AG04449 (cell line): ENCODE results near the gene PDE4D.

ENCODE experiments used
- CTCF ChIA-PET: fragments of 350-600 bp; formaldehyde crosslinking; extraction: SDS; loops from one replicate; lab custom pipeline; 2021; ENCODE audit warnings: antibody characterized with exemption; lab: Yijun Ruan, JAX
- POLR2A ChIA-PET: fragments of 400-600, 350-600 bp; formaldehyde crosslinking; extraction: SDS; loops from one replicate; lab custom pipeline; 2020; ENCODE audit warnings: antibody characterized with exemption, inconsistent platforms; lab: Yijun Ruan, JAX
- DNase-seq: peaks from one replicate; pipeline ENCODE4 v3.0.0-alpha.2; 2010; ENCODE audit warnings: low read depth, low spot score
- H3K4me3 ChIP-seq: 2 replicates; pipeline ENCODE4 v1.5.1; 2011; ENCODE audit warnings: low read depth, mild to moderate bottlenecking, control low read depth, low read length
- TF ChIP-seq, protein P1 (sequence below): IDR thresholded peaks from one replicate; pipeline ENCODE4 v1.5.1; 2011; ENCODE audit warnings: mild to moderate bottlenecking, moderate library complexity, low read length, control low read depth, inconsistent platforms; ENCODE audit not compliant: insufficient read depth; ENCODE audit errors: missing control alignments

The PDE4D gene

DNA sequence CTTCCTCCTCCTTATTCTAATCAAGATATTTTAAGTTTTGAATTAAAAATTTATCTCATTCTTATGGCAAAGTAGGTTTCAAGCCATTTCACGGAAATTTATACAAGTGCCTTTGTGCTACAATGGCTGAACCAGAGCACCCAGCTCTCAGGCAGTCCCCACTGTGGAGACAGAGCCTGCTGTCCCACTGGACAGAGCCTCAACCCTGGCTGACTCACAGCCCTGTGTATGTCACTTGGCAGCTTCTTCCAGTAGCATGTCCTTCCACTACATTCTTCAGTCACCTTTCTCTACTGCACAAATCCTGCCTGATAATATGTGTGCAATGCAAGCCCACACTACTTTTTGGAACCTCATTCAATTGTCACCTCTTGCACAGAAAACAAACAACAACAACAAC, 253.1 kb downstream of the PDE4D start:
- DNase-seq: no peak
- TF ChIP-seq, protein P1, sequence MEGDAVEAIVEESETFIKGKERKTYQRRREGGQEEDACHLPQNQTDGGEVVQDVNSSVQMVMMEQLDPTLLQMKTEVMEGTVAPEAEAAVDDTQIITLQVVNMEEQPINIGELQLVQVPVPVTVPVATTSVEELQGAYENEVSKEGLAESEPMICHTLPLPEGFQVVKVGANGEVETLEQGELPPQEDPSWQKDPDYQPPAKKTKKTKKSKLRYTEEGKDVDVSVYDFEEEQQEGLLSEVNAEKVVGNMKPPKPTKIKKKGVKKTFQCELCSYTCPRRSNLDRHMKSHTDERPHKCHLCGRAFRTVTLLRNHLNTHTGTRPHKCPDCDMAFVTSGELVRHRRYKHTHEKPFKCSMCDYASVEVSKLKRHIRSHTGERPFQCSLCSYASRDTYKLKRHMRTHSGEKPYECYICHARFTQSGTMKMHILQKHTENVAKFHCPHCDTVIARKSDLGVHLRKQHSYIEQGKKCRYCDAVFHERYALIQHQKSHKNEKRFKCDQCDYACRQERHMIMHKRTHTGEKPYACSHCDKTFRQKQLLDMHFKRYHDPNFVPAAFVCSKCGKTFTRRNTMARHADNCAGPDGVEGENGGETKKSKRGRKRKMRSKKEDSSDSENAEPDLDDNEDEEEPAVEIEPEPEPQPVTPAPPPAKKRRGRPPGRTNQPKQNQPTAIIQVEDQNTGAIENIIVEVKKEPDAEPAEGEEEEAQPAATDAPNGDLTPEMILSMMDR: no peak
- ChIA-PET CTCF (interaction anchor here (1.3 kb wide), 1 partner anchor 33 kb away, joined by 5 read pairs; no protein-coding TSS in a partner anchor), POLR2A (no interaction called here)
- H3K4me3 ChIP-seq: no peak overlapping the region

DNA sequence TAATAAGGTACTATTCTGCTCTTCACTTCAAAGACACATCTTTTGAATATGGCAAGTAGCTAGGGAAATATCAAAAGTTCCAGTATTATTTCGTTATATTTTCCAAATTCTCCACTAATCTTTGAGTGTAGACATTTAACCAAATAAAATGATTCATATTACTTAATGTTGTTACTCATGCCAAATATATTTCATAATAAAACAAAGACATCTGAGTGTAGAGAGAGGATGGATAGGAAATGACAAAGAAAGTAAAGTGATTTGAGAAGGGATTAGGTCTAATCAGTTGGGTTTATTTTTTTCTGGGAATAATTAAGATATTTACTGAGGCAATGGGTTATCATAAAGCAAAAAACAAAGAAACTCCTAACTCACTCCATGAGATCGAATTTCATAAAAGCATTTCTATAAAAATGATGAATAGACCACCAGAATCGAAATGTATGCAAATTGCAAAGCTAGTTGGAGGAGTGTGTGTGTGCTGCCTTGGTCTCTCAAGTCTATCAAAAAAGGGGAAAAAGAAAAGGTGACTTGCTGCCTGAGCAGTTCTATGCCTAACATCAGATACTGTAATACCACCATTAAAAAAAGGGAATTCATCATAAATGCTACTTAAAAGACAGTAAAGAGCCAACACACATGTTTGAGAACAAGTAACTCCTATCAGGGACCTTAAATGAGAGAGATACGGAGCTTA, 255.5 kb downstream of the PDE4D start:
- no peak for DNase-seq
- ChIA-PET CTCF (no interaction called here), POLR2A (no interaction called here)
- TF ChIP-seq, protein P1: no peak
- H3K4me3 ChIP-seq: no peak overlapping the region

DNA sequence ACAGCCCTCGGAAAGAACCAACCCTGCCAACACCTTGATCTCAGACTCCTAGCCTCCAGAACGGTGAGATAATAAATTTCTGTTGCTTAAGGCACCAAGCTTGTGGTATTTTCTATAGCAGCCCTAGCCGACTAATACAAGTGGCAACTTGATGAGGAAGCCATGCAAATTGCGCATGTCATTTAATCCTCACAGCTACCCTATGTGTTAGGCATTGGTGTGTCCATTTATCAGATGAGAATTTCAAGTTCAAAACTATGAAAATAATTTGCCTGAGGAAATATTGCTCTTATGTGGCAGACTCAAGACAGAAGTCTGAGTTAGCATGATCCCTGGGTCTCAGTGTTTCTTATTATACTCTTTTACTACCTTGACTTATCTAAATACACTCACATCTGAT, 264.0 kb downstream of the PDE4D start:
- DNase-seq: no peak
- ChIA-PET POLR2A (no interaction called here), CTCF (no interaction called here)
- H3K4me3 ChIP-seq: no peak overlapping the region
- TF ChIP-seq, protein P1: no peak

DNA sequence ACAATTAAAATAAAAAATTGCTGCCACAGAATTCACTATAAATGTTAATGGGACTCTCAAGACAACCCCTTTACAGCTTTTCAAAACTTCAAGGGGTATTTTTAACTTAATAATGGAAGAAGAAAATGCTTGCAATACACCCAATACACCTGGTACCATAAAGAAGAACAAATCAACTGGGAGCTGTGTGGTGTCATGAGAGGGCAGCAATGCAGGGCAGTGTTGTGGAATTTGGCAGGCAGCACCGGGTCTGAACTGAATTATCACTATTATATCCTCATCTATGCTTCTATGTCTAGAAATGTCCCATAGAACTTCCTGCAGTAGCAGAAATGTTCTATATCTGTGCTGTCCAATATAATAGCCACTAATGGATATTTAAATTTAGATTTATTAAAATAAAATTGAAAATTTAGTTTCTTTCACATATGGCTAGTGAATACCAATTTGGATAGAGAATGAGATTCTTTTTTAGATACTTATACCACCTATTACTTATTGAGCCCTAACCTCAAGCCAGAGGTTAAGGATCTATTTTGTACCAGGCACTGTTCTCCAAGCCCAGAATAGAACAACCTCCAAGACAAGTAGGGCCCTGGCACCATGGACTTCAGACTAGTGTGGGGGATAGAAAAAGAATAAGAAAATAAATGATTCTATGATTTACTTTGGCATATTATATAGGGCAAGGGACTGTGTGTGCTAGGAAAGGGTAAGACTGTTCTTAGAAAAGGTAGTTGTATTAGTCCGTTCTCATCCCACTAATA, 265.3 kb downstream of the PDE4D start:
- POLR2A ChIA-PET: no interaction called here
- no peak overlapping the region for H3K4me3 ChIP-seq
- no peak for DNase-seq
- CTCF ChIA-PET: no interaction called here
- TF ChIP-seq, protein P1: no peak

DNA sequence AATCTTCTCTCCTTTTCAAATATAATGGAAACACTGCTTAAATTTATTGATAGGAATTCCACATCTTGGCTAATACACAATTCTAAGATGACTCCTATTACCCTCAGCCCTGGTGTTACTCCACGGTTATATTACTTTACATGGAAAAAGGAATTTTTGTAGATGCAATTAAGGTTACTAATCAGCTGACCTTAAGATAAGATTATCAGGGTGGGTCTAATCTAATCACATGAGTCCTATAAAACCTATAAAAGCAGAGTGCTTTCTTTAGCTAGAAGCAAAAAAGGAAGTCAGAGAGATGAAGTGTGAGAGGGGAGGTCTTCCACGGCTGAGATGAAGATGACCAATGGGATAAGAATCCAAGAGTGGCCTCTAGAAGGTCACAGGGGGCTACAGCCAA, 268.6 kb downstream of the PDE4D start:
- POLR2A ChIA-PET: no interaction called here
- no peak overlapping the region for H3K4me3 ChIP-seq
- no peak for DNase-seq
- TF ChIP-seq, protein P1: no peak
- CTCF ChIA-PET: no interaction called here

DNA sequence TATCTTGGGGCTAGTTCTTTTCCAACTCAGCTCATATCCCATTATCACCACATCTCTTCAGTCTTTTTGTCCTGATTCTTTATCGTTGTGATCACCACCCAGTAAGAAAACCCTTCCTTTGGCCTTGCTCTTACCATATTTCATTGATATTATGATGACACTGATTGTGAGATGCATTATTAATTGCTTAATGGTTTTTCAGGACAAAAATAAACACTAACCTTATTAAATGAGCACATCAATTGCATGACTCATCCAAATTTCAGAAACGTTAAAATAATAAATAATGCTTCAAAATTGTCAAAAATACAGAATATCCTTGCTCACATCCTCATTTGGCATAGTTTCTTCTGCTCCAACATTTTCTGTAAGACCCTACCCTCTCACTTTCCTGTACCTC, 270.7 kb downstream of the PDE4D start:
- no peak for DNase-seq
- POLR2A ChIA-PET: no interaction called here
- CTCF ChIA-PET: no interaction called here
- H3K4me3 ChIP-seq: no peak overlapping the region
- TF ChIP-seq, protein P1: no peak
